IPS-18a (cell line): ENCODE data around the gene USP46.

ENCODE experiments used
- H3K27ac ChIP-seq: one replicate; pipeline ENCODE4 v1.5.1; 2013; ENCODE audit warnings: low read length
- H3K27me3 ChIP-seq: one replicate; pipeline ENCODE4 v1.6.1; 2013; ENCODE audit warnings: mild to moderate bottlenecking, low read length; ENCODE audit not compliant: control insufficient read depth, insufficient read depth
- H3K36me3 ChIP-seq: one replicate; pipeline ENCODE4 v1.6.1; 2013; ENCODE audit warnings: low read depth, low read length; ENCODE audit not compliant: control insufficient read depth
- H3K4me1 ChIP-seq: one replicate; pipeline ENCODE4 v1.6.1; 2013; ENCODE audit warnings: low read depth, low read length; ENCODE audit not compliant: control insufficient read depth
- H3K4me3 ChIP-seq: one replicate; pipeline ENCODE4 v1.5.1; 2013; ENCODE audit warnings: low read length
- H3K9ac ChIP-seq: one replicate; pipeline ENCODE4 v1.6.1; 2013; ENCODE audit warnings: mild to moderate bottlenecking, low read length, moderate library complexity
- H3K9me3 ChIP-seq: one replicate; pipeline ENCODE4 v1.6.1; 2013; ENCODE audit warnings: low read depth, low read length; ENCODE audit not compliant: control insufficient read depth

The USP46 gene

GRCh38 chr4:52675111-52675510 lies 16.0 kb upstream of the USP46 start:
- Histone ChIP-seq H3K4me3 (no peak overlapping the region), H3K4me1 (no peaks in the 10 kb centered on the region), H3K36me3 (no peaks in the 10 kb centered on the region), H3K9me3 (no peaks in the 10 kb centered on the region), H3K27ac (no peak overlapping the region), H3K27me3 (no peaks in the 10 kb centered on the region), H3K9ac (no peak overlapping the region)

- no peak overlapping the region for H3K9ac ChIP-seq
- no peak overlapping the region for H3K27ac ChIP-seq
- no peaks in the 10 kb centered on the region for H3K4me1 ChIP-seq
- no peaks in the 10 kb centered on the region for H3K36me3 ChIP-seq
- no peaks in the 10 kb centered on the region for H3K9me3 ChIP-seq
- H3K4me3 ChIP-seq, result no peak overlapping the region
- H3K27me3 ChIP-seq, result no peaks in the 10 kb centered on the region
Measured at GRCh38 chr4:52670739-52671138, 11.6 kb upstream of the USP46 start.

GRCh38 chr4:52670121-52670520 lies 11.0 kb upstream of the USP46 start:
- H3K27me3 ChIP-seq, result no peaks in the 10 kb centered on the region
- no peak overlapping the region for H3K9ac ChIP-seq
- H3K4me3 ChIP-seq, result no peak overlapping the region
- H3K9me3 ChIP-seq, result no peaks in the 10 kb centered on the region
- no peaks in the 10 kb centered on the region for H3K36me3 ChIP-seq
- H3K4me1 ChIP-seq, result no peaks in the 10 kb centered on the region
- H3K27ac ChIP-seq, result no peak overlapping the region

GRCh38 chr4:52665592-52665991 lies 6.5 kb upstream of the USP46 start:
- Histone ChIP-seq H3K4me1 (no peaks in the 10 kb centered on the region), H3K36me3 (no peaks in the 10 kb centered on the region), H3K27me3 (peaks cover 7% of the 10 kb centered on the region), H3K4me3 (no peak overlapping the region), H3K9ac (no peak overlapping the region), H3K9me3 (no peaks in the 10 kb centered on the region), H3K27ac (no peak overlapping the region)

- peaks cover 14% of the 10 kb centered on the region for H3K27me3 ChIP-seq
- H3K4me3 ChIP-seq, result no peak overlapping the region
- H3K9me3 ChIP-seq, result no peaks in the 10 kb centered on the region
- no peak overlapping the region for H3K9ac ChIP-seq
- no peak overlapping the region for H3K27ac ChIP-seq
- peaks cover 6% of the 10 kb centered on the region for H3K4me1 ChIP-seq
- no peaks in the 10 kb centered on the region for H3K36me3 ChIP-seq
Measured at GRCh38 chr4:52664479-52664878, 5.4 kb upstream of the USP46 start.

GRCh38 chr4:52661966-52662690 lies 3.0 kb upstream of the USP46 start:
- peaks cover 14% of the 10 kb centered on the region for H3K27me3 ChIP-seq
- no peak overlapping the region for H3K4me3 ChIP-seq
- H3K27ac ChIP-seq, result no peak overlapping the region
- H3K9ac ChIP-seq, result no peak overlapping the region
- H3K36me3 ChIP-seq, result no peaks in the 10 kb centered on the region
- peaks cover 14% of the 10 kb centered on the region for H3K4me1 ChIP-seq
- H3K9me3 ChIP-seq, result no peaks in the 10 kb centered on the region

- no peaks in the 10 kb centered on the region for H3K36me3 ChIP-seq
- H3K27ac ChIP-seq, result no peak overlapping the region
- H3K9me3 ChIP-seq, result no peaks in the 10 kb centered on the region
- peak overlapping the region; percentile 70 for H3K4me3 ChIP-seq
- H3K27me3 ChIP-seq, result peaks cover 14% of the 10 kb centered on the region
- H3K9ac ChIP-seq, result no peak overlapping the region
- peaks cover 24% of the 10 kb centered on the region for H3K4me1 ChIP-seq
Measured at GRCh38 chr4:52660643-52661042, 1.5 kb upstream of the USP46 start.

GRCh38 chr4:52659722-52660261 lies 691 bp upstream of the USP46 start:
- Histone ChIP-seq H3K36me3 (peaks cover 7% of the 10 kb centered on the region), H3K27me3 (peaks cover 14% of the 10 kb centered on the region), H3K4me1 (peaks cover 24% of the 10 kb centered on the region), H3K9me3 (no peaks in the 10 kb centered on the region), H3K9ac (peak overlapping the region; percentile 66), H3K4me3 (peak overlapping the region; percentile 70), H3K27ac (no peak overlapping the region)

GRCh38 chr4:52658641-52659000 lies 480 bp downstream of the USP46 start:
- H3K4me1 ChIP-seq, result peaks cover 24% of the 10 kb centered on the region
- peaks cover 7% of the 10 kb centered on the region for H3K36me3 ChIP-seq
- peaks cover 14% of the 10 kb centered on the region for H3K27me3 ChIP-seq
- H3K27ac ChIP-seq, result peak overlapping the region; percentile 45
- H3K4me3 ChIP-seq, result peak overlapping the region; percentile 89
- peak overlapping the region; percentile 76 for H3K9ac ChIP-seq
- no peaks in the 10 kb centered on the region for H3K9me3 ChIP-seq

- H3K9ac ChIP-seq, result peak overlapping the region; percentile 76
- H3K4me3 ChIP-seq, result peak overlapping the region; percentile 89
- no peaks in the 10 kb centered on the region for H3K9me3 ChIP-seq
- peaks cover 7% of the 10 kb centered on the region for H3K36me3 ChIP-seq
- peaks cover 26% of the 10 kb centered on the region for H3K4me1 ChIP-seq
- H3K27ac ChIP-seq, result peak overlapping the region; percentile 1
- H3K27me3 ChIP-seq, result peaks cover 14% of the 10 kb centered on the region
Measured at GRCh38 chr4:52657618-52658501, 1.2 kb downstream of the USP46 start.

GRCh38 chr4:52657292-52657617 lies 1.8 kb downstream of the USP46 start:
- Histone ChIP-seq H3K36me3 (peaks cover 7% of the 10 kb centered on the region), H3K27ac (peak overlapping the region; percentile 1), H3K9me3 (no peaks in the 10 kb centered on the region), H3K4me3 (peak overlapping the region; percentile 89), H3K27me3 (peaks cover 14% of the 10 kb centered on the region), H3K4me1 (peaks cover 27% of the 10 kb centered on the region), H3K9ac (peak overlapping the region; percentile 45)
